GM18519 (cell line): ENCODE data around the gene PPP1R14C.
A peak's percentile ranks its signal among the peaks of the same experiment; 100 is the strongest.

Source experiments
- ATAC-seq: cut with Tn5 transposase; IDR thresholded peaks from one replicate; pipeline ENCODE4 v1.9.1; 2021; ENCODE audit warnings: mild to moderate bottlenecking, moderate library complexity; ENCODE audit not compliant: unreplicated experiment, low FRiP score

The PPP1R14C gene

DNA sequence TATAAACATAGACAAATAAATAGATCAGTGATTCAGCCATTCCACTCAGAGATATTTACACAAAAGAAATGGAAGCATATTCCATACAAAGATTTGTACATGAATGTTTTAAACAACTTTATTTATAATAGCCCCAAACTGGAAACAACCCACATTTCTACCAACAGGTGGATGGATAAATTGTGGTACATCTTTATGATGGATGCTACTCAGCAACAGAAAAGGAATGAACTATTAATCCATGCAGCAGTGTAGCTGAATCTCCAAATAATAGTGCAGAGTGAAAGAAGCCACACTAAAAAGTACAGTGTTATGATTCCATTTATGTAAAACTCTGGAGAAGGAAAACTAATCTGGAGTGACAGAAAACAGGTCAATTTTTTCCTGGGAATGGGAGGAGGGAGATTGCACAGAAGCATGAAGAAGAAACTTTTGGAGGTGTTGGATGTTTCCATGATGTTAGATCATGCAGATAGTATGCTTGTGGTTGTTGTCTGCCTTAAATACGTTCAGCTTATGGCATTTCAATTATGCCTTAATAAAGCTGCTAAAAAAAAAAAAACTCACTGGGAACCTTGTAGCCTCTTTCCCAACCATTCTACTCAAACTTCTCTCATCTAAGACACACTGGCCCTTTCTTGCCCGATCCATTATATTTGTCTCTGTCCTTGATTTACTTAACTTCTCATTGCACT is 100.9 kb downstream of the PPP1R14C start:
- no peak for ATAC-seq

DNA sequence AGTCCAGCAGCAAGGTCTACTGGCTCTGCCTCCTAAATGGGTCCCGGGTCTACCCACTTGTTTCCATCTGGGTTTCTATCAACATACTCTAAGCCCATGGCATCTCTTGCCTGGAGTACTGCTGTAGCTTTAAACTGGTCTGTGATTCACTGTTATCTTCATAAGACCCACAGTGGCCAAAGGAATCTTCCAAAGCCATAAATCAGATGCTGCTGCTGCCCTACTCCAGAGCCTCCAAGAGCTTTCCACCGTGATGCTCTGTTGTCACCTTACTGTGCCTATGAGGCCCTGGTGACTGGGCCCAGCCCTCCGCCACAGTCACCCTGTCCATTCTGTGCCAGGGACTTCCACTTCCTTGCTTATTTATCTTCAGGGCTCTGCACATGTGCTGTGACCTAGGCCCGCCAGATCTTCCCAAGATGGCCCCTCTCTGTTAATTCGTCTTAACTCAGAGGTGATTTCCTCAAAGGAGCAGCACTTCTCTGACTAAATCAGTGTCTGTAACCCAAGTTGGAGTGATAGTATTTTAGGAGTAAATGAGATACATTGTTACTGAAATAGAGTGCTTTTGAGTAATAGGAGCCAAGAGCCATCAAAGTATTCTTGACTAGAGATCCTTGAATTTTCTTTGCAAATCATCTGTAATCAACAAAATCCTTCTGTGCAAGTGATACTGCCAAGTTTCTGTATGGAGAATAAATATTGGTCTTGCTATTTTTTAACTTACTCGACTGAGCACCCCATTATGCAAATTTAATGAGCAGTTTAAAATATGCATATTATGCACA is 102.5 kb downstream of the PPP1R14C start:
- ATAC-seq: no peak

DNA sequence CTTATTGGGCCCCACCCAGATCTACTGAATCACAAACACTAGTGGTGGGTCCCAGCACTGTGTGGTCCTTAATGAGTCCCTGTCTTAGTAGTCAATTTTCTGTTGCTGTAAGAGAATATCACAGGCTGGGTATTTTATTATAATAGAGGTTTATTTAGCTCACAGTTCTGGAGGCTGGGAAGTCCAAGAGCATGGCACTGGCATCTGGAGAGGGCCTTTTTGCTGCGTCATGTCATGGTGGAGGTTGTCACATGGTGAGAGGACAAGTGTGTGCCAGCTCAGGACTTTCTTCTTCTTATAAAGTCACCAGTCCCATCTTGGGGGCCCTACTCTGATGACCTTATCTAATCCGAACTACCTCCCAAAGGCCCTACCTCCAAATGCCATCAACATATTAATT is 105.0 kb downstream of the PPP1R14C start:
- ATAC-seq: no peak

DNA sequence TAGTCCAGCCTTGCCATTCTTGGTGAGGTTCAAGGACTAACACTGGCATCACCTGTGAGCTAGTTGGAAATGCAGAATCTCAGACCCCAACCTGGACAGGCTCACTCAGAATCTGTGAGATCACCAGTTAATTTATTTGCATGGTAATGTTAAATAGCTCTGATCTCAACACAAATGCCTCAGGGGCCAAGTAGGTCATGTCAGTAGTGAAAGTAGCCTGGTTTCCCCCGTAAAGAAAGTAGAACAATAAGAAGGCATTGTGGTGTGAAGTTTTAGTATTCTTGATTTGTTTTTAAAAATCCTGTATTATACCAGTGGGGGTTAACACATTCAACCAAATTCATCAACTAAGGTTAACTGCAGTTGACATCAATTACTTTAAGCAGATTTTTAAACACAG is 105.5 kb downstream of the PPP1R14C start:
- no peak for ATAC-seq

DNA sequence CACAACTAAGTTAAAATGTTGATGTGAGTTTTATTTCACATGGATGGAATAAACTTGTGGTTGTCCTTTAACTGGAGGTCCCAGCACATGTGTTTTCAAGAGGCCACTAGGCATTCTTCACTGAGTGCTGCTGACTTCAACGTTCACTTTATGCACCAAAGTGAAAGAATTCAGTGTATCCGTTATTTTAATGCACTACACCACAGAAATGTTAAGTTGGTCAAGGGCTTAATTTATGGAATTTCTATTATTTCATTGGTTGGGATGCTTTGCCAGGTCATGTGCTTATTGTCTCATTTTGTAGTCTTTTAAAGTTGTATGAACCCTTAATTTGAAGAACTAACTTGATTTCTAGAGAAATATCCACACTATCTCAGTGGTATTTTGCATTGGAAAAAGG is 106.4 kb downstream of the PPP1R14C start:
- no peak for ATAC-seq

DNA sequence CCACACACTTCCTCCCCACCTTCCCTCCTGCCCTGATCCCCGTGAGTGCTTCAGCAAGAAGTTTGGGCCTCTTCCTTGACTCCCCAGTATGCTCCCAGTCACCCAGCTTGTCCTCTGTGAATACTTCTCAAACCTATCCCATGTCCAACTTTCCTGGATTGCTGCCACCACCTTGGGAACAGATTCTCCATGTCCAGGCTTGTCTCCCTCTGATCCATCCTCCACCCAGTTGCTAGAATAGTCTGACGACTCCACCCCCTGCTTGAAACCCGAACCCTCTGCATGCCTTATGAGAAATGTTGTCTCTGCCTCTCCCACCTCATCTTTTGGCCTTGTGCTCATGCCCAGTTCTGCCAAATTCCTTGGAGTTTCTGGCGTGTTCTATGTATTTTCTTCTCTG is 108.0 kb downstream of the PPP1R14C start:
- no peak for ATAC-seq

DNA sequence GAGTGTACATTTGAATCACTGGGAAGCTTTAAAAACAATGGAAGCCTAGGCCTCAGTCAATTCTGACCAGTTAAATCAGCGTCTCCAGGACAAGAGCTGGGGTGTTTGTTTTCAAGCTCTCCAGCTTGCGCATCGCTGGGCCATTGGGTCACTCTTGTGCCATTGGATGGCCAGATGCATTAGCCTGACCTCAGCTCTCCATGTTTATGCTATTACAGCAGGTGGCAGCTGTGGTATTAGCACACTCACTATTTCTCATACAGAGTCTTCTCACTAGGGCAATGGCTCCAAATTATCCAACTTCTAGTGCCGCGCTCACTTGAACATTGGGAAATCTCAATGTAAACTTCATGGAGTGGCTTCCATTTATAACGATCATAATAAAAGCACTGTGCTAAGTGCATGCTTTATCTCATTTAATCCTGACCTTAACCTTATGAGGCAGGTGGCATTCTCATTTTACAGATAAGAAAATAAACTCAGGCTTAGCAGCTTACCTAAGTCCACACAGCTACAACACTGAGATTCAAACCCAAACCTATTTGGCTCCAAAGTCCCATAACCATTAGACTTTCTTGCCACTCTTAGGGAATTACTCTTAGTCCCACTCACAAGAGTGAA is 108.8 kb downstream of the PPP1R14C start:
- no peak for ATAC-seq

DNA sequence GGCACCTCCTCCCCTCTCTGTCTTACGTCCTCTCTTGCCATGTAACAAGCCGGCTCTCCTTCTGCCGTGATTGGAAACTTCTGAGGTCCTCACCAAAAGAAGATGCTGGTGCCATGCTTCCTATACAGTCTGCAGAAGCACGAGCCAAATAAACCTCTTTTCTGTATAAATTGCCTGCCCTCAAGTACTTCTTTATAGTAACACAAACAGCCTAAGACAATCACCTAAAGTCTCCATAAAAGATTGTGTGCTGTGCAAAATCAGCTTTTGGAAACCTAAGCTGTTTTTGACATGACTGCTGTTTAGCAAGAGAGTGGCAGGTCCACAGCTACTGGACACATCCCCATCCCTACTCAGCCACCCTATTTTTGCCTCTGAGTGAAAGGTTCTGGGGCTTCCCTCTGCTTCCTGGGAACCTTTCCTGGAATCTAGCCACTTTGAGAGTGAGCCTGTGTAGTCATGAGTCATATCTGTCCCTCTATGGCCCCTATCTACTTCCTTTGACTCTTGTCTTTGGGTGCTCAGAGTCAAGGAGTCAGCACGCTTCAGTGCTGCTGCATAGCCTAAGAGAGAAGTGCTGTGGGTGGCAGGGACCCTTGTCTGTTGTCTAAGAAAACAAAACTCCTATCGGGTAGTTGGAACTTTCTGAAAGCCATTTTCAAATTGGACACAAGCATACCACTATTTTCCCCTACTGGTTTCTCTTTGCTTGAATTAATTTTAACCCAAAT is 110.0 kb downstream of the PPP1R14C start:
- ATAC-seq: peak; percentile 72

DNA sequence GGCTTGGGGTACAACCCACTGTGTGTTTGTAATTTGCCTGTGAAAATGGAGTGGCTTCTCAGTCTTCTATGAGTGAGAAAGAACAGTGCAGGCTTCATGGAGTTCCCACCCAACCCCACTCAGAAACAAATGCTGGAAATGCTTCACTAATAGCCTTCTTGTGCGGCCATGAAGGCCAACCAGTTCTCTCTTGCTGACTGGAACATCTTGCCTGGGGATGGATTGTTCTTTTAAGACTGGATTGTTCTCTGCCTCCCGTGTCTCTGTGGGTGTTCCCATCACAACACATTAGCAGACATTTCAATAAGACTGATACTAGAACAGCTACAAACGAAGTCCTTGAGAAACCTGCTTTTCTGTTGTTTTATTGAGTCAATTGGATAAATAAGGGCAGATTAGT is 110.6 kb downstream of the PPP1R14C start:
- no peak for ATAC-seq

DNA sequence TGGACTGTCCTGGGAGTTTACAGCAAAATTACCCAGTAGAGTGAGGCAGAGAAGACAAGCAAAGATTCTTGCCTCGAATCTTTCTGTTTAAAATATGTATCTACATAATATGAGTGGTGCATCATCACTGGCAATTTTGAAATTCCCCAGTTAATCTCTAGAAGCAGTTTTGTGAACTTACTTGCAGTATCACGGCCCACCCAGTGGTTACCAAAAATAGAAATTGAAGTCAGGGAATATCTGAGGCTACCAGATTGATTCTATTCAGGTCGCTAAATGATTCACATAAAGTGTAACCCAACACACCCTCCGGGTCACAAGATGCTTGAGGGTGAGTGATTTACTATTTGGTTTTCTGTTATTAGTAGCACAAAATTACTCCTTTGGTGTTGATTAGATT is 111.9 kb downstream of the PPP1R14C start:
- ATAC-seq: no peak

DNA sequence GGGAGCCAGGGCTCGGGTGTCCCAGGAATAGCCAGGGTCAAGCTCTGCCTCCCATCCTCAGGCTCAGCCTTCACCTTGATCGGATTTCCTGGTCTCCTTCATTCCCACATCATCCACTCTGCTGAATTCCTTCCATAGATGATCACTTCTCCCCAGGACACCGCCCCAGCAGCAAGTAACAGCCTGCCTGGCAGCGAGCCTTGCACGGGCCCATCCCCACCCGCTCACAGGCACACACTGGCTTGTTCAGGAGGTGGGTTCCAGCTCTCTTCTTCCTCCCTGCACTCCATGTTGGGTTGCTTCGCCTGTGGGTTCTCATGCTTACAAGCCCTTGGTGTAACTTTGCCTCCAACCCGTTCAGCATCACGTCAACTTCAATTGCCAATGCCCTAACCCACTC is 113.0 kb downstream of the PPP1R14C start:
- no peak for ATAC-seq

DNA sequence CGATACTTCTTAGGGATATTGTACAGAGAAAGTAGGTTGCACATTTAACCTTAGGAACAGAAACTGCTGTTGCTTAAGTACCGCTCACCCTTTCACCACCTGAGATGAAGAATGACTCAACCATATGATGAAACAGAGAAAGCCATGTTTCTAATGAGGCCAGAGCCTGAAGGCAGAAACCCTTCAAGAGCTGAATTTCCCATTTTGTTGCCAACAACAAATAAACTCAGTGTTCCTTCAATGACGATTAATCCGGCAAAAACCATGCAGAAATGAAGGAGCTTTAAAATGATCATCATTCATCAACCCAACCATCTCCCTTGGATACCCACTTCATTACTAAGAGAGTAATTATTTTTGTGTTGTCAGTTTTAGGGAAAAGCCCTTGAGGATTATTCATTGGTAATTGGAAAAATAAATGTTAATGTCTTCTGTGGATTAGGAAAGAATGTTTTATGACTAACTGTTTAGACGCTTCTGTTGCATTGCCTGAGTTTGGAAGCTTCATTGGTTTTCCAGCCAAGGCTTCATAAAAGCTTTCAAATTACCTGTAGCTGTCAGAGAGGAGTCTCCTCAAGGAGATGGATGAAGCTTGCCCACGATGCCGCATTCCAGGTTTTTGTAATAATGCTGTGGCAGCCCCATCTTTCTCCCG is 113.9 kb downstream of the PPP1R14C start:
- no peak for ATAC-seq

DNA sequence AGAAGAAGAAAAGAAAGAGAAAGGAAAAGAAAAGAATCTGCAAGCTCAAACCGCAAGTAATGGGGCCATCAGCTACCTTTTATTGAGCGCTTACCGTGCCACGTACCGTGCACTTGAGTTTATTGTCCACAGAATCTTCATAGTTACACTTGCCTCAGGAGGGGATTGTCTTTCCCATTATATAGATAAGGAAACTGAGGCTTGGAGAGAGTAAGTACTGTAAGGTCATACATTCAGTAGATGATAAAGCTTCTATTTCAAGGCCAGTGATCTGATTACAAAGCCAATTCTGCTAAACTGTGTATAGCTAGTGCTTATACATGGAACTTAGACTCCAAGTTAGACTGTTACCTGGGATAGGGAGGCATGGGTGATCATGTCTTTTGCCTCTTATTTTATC is 115.5 kb downstream of the PPP1R14C start:
- no peak for ATAC-seq

DNA sequence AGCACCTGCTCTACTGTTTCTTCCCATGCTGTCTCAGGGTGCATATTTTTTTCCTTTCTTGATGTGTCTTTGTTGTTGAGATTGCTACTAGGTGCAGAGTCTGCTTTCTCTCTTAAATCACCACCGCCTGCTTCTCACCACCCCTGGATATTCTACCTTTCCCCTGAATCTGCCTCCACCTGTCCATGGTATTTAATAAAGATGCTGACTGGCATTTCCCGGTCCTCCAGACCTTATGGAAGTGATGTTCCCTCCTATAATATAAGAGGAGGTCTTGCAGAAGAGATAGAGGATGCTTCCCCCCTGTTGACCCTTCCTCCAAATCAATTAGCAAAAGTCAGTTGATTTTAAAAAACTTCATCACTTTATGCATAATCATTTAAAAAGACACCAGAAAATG is 118.1 kb downstream of the PPP1R14C start:
- ATAC-seq: no peak

DNA sequence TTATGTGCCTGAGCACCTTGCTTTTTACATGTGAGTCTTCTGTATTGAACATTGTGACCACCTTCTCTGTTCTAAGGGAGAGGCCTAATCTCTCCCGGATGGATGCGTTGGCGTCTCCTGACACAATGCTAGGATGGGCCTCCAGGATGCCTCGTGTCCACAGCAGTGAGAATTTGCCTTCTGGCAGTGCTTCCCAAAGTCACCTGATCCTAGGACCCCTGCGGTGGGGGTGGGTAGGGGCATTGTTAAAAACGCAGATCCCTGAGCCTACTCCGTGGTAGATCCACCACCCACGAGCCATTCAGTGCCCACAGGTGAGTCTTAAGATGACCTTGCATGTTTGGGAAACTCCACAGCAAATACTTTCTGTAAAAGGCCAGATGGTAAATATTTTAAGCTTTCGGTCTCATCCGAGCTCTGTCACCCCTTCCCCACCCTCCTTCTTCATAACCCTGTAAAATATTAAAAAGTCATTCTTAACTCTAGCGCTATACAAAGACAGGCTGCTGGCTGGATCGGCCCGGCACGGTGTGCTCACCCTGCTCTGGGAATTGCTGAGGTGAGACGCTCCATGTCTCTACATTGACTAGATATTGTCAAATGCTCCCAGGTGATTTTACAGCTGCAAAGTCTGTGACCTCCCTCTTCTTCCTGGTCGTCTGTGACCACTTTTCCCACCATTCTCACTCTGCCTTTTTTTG is 119.3 kb downstream of the PPP1R14C start:
- no peak for ATAC-seq

DNA sequence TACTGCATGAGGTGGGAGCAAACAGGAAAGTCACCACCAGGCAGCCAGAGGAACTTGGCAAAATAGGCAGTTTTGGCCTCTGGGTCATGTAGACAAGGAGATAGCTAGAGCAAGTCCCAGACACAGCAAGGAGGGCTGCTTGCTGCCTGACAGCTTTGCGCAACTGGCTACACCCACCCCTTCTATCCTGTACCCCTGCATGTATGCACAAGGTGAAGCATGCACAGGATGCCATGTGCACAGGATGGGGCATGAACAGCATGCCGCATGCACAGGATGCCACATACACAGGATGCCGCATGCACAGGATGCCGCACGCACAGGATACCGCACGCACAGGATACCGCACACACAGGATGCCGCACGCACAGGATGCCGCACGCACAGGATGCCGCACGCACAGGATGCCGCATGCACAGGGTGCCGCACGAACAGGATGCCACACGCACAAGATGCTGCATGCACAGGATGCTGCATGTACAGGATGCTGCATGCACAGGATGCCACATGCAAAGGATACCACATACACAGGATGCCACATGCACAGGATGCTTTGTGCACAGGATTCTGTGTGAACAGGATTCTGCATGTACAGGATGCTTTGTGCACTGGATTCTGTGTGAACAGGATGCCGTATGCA is 121.0 kb downstream of the PPP1R14C start:
- ATAC-seq: no peak

DNA sequence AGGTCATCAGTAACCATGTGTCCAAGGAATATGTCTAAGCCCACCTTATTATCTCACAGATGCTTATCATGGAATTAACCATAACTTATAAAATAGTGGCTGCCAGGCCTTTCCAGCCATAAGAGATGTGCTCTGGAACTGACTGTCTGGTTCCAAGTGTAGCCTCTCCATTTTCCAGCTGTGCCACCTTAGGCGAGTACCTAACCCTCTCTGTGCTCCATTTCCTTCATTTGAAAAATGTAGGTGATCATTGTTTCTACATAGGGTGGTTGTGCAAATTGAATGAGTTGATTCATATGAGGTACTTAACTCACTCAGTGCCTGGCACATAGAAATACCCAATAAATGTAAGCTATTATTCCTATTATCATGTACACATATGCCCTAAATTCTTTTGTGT is 123.5 kb downstream of the PPP1R14C start:
- ATAC-seq: no peak

DNA sequence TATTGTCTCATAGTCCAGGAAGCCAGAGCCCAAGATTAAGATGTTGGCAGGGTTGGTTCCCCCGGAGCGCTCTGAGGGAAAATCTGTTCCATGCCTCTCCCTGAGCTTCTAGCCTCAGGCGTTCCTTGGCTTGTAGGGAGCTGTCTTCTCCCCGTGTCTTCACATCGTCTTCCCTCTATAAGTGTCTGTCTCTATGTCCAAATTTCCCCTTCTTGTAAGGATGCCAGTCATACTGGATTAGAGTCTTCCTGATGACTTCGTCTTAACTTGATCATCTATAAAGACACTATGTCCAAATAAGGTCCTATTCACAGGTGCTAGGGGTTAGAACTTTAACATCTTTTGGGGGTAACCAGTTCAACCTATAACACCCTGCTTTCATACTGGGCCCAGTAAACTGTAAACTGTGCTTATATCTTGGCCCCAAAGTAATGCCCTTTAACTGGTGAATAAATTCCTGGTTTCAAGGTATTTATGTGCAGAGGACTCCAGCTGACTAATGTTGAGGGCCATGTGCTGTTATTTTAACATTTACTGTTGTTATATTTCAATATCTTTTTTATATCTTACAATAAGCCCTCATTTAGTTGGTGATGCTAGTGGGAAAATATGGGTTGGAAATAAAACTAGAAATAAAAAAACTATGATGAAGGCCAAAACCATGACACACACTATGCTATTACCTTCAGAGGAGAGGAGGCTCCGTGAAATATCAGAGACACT is 124.3 kb downstream of the PPP1R14C start:
- no peak for ATAC-seq
